BE2C (cell line): ENCODE results near the gene MKRN2OS.
"Not testable (repeated sequence)": the region's sequence is repeated elsewhere in the genome, so short reads cannot be mapped to it uniquely, and the experiment has no call there.

Experiments used
- DNase-seq: peaks from one replicate; pipeline ENCODE4 v3.0.0-alpha.2; 2020
- H3K27me3 ChIP-seq: fragments of 250-450 bp; sonication (Bioruptor Pico); 2 replicates; pipeline ENCODE4 v1.5.1; 2020; ENCODE audit warnings: mild to moderate bottlenecking
- H3K36me3 ChIP-seq: fragments of 250-450 bp; sonication (Bioruptor Pico); 2 replicates; pipeline ENCODE4 v1.5.1; 2020; ENCODE audit warnings: mild to moderate bottlenecking
- H3K4me1 ChIP-seq: fragments of 250-450 bp; sonication (Bioruptor Pico); 2 replicates; pipeline ENCODE4 v1.5.1; 2020
- H3K4me3 ChIP-seq: 2 replicates; pipeline ENCODE4 v1.5.1; 2011; ENCODE audit warnings: low read depth, low read length
- H3K9me3 ChIP-seq: fragments of 250-450 bp; sonication (Bioruptor Pico); 2 replicates; pipeline ENCODE4 v1.5.1; 2020
- TF ChIP-seq, protein P1 (sequence below): IDR thresholded peaks from 2 replicates; pipeline ENCODE4 v1.5.1; 2012; ENCODE audit warnings: mild to moderate bottlenecking, low read depth, low read length

MKRN2OS gene

DNA sequence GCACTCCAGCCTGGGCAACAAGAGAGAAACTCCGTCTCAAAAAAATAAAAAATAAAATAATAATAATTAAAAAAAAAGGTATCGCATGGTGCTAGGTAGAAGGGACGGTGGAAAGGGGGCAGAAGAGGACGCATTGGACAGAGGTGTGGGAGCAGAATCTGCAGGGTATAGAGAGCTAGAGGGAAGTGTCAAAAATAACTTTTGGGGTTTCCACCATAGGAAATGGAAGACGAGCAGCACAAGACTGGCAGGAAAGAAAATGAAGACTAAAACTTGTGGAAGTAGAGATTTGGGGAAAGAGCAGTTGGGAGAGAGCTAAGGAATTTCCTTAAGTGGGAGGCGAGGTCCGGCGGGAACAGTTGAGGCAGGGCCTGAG is 11.0 kb upstream of the MKRN2OS start:
- DNase-seq: no peak
- TF ChIP-seq, protein P1, sequence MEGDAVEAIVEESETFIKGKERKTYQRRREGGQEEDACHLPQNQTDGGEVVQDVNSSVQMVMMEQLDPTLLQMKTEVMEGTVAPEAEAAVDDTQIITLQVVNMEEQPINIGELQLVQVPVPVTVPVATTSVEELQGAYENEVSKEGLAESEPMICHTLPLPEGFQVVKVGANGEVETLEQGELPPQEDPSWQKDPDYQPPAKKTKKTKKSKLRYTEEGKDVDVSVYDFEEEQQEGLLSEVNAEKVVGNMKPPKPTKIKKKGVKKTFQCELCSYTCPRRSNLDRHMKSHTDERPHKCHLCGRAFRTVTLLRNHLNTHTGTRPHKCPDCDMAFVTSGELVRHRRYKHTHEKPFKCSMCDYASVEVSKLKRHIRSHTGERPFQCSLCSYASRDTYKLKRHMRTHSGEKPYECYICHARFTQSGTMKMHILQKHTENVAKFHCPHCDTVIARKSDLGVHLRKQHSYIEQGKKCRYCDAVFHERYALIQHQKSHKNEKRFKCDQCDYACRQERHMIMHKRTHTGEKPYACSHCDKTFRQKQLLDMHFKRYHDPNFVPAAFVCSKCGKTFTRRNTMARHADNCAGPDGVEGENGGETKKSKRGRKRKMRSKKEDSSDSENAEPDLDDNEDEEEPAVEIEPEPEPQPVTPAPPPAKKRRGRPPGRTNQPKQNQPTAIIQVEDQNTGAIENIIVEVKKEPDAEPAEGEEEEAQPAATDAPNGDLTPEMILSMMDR: no peak
- H3K4me3 ChIP-seq: peak overlapping the region; percentile 68
- no peaks in the 10 kb centered on the region for H3K4me1 ChIP-seq
- no peaks in the 10 kb centered on the region for H3K36me3 ChIP-seq
- H3K9me3 ChIP-seq: no peaks in the 10 kb centered on the region
- H3K27me3 ChIP-seq: no peaks in the 10 kb centered on the region

DNA sequence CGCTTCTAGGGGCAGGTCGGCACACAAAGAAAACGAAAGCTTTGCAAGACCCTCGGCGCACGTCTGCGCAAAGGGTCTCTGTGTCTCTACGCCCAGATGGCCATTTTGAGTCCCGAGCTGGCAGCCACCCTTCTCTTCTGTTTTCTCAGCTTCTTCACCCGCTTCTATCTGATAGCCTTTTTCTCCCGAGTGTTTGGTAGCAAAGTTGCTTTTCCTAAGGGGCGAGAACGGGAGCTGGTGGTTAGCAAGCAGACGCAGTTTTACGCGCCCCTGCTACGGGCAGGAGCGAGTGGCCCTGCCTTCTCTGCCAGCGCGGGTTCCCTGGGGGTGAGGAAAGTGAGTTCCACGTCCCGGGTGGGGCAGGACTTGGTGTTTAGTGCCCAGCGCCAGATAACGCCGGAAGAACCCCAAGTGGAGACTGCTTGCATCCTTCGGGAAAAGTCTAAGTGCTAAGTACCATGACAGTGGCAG is 8.7 kb upstream of the MKRN2OS start:
- H3K9me3 ChIP-seq: no peaks in the 10 kb centered on the region
- no peaks in the 10 kb centered on the region for H3K27me3 ChIP-seq
- H3K36me3 ChIP-seq: no peaks in the 10 kb centered on the region
- peak; percentile 38 for DNase-seq
- TF ChIP-seq, protein P1: no peak
- peak overlapping the region; percentile 63 for H3K4me3 ChIP-seq
- H3K4me1 ChIP-seq: no peaks in the 10 kb centered on the region

DNA sequence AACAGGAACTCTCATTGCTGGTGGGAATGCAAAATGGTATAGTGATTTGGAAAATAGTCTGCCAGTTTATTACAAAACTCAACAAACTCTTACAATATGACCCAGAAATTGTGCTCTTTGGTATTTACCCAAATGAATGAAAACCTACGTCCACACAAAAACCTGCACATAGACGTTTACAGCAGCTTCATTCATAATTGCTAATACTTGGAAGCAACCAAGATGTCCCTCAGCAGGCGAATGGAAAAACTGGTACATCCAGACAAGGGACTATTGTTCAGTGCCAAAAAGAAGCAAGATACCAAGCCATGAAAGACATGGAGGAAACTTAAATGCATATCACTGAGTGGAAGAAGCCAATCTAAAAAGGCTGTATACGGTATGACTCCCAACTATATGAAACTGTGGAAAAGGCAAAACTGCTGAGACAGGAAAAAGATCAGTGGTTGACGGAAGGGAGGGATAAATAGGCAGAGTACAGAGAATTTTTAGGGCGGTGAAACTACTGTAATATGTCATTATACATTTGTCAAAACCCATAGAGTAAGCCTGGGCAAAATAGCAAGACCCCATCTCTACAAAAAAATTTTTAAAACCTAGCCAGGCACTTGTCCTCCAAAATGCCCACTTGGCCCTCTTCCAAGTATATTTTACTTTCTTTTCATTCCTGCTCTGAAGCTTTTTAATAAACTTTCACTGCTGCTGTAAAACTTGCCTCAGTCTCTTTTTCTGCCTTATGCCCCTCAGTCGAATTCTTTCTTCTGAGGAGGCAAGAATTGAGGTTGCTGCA is 4.9 kb upstream of the MKRN2OS start:
- Histone ChIP-seq H3K9me3 (no peaks in the 10 kb centered on the region), H3K4me3 (no peak overlapping the region), H3K4me1 (no peaks in the 10 kb centered on the region), H3K36me3 (no peaks in the 10 kb centered on the region), H3K27me3 (no peaks in the 10 kb centered on the region)
- DNase-seq: no peak
- TF ChIP-seq, protein P1: no peak

DNA sequence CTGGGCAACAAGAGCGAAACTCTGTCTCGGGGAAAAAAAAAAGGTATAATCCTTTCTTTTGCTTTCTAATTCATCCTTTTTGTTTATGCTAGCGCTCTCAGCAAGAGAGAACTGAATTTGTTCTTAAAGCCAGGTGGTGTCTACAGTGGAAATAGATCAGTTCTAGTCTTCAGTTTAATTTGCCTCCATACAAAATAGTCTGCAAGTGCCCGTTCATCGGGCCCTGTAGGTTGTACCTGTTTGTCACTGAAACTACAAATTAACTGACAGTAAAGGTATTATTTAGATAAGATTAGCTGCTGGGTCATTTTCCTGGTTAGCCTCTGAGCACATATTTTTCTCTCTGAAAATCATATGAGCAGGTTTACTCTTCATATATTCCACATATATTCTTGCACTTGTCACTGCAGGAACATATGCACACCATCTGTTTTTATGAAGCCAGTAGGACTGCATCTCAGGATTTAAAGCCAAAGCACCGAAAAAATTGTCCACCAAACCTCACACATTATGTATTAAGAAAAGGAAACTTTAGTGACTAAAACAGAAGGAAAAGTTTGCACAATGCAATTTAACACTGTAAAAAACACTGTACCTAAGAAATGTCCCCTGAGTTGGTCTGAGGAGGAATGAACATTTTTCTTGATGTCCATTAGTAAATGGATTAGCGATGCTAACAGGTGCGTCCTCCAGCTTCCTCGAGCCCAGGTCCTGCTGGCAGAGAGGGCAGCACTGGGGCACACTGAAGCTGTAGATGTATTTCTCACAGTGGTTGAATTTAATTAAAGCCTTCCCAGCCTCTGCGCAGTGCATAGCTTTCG is 437 bp downstream of the MKRN2OS start:
- no peak for DNase-seq
- H3K27me3 ChIP-seq: no peaks in the 10 kb centered on the region
- H3K9me3 ChIP-seq: no peaks in the 10 kb centered on the region
- H3K4me1 ChIP-seq: no peaks in the 10 kb centered on the region
- no peaks in the 10 kb centered on the region for H3K36me3 ChIP-seq
- TF ChIP-seq, protein P1: no peak
- H3K4me3 ChIP-seq: no peak overlapping the region

DNA sequence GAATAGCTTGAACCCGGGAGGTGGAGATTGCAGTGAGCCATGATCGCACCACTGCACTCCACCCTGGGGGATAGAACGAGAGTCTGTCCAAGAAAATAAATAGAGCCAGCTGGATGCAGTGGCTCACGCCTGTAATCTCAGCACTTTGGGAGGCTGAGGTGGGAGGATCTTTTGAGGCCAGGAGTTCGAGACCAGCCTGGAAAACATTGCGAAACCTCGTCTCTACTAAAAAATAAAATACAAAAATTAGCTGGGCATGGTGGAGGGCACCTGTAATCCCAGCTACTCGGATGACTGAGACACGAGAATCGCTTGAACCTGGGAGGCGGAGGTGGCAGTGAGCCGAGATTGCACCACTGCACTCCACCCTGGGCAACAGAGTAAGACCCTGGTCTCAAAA is 1.8 kb downstream of the MKRN2OS start:
- not testable (repeated sequence) for H3K4me3 ChIP-seq, H3K36me3 ChIP-seq, H3K9me3 ChIP-seq, H3K4me1 ChIP-seq, H3K27me3 ChIP-seq, DNase-seq

DNA sequence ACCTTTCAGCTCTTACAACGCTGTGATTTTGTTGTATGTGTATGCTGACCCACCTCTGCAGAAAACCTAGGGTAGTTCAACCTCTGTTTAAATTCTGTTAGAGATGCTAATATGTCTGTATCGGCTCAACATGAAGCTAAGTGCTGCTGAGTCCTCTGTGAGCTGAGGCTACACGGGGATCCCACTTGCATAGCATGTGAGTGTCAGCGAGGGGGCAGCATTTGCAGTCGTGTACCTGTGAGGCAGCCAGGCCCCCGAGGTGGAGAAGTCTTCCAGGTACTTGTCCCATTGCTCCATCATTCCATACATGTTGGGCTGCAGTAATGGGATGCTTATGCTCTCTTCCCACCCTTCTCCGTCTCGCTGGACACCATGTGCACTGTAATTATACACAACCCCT is 3.7 kb downstream of the MKRN2OS start:
- no peaks in the 10 kb centered on the region for H3K9me3 ChIP-seq
- no peak overlapping the region for H3K4me3 ChIP-seq
- TF ChIP-seq, protein P1: peak; percentile 46
- no peaks in the 10 kb centered on the region for H3K36me3 ChIP-seq
- no peaks in the 10 kb centered on the region for H3K27me3 ChIP-seq
- DNase-seq: peak; percentile 29
- H3K4me1 ChIP-seq: no peaks in the 10 kb centered on the region
